Neural cell (in vitro differentiated cells): ENCODE results near the gene AFAP1. TPM values are rescaled to one million over a fixed set of nuclear protein-coding genes. Genes with fewer than 3 reads are reported as not detected.

Experiments used
- H2AFZ ChIP-seq: fragments of 200-600, 300-800 bp; sonication (generic), shearing (Covaris generic); 2 replicates; pipeline ENCODE4 v1.6.0; 2014; ENCODE audit warnings: low read depth, mild to moderate bottlenecking, antibody characterized with exemption, low read length, moderate library complexity
- H3F3A ChIP-seq: fragments of 200-600 bp; shearing (Covaris generic); 2 replicates; pipeline ENCODE4 v1.6.1; 2016; ENCODE audit warnings: mild to moderate bottlenecking, moderate library complexity, mixed read lengths, antibody characterized with exemption, low read length; ENCODE audit not compliant: insufficient read depth, poor library complexity, severe bottlenecking
- H3K27ac ChIP-seq: fragments of 200-600, 300-800 bp; sonication (generic), shearing (Covaris generic); 2 replicates; pipeline ENCODE4 v1.5.1; 2014; ENCODE audit warnings: mild to moderate bottlenecking, low read length, moderate library complexity
- H3K27me3 ChIP-seq: fragments of 300-800, 200-600 bp; sonication (generic), shearing (Covaris generic); 2 replicates; pipeline ENCODE4 v1.6.0; 2014; ENCODE audit warnings: mild to moderate bottlenecking, low read depth, low read length, moderate library complexity; ENCODE audit not compliant: insufficient read depth
- H3K36me3 ChIP-seq: fragments of 300-800, 200-600 bp; sonication (generic), shearing (Covaris generic); 2 replicates; pipeline ENCODE4 v1.5.1; 2014; ENCODE audit warnings: mild to moderate bottlenecking, antibody characterized with exemption, low read length, moderate library complexity; ENCODE audit not compliant: insufficient read depth
- H3K4me2 ChIP-seq: fragments of 300-800, 200-600 bp; sonication (generic), shearing (Covaris generic); 2 replicates; pipeline ENCODE4 v1.6.0; 2014; ENCODE audit warnings: mild to moderate bottlenecking, low read length
- H3K4me3 ChIP-seq: fragments of 300-800, 200-600 bp; sonication (generic), shearing (Covaris generic); 2 replicates; pipeline ENCODE4 v1.5.1; 2014; ENCODE audit warnings: mild to moderate bottlenecking, low read length, moderate library complexity
- H3K79me2 ChIP-seq: fragments of 200-600 bp; shearing (Covaris generic); replicated peaks from 2 replicates; pipeline ENCODE4 v1.6.0; 2014; ENCODE audit warnings: mild to moderate bottlenecking, low read length, moderate library complexity; ENCODE audit not compliant: insufficient read depth
- H3K9ac ChIP-seq: fragments of 300-800, 200-600 bp; sonication (generic), shearing (Covaris generic); 2 replicates; pipeline ENCODE4 v1.6.1; 2016; ENCODE audit warnings: mild to moderate bottlenecking, low read length, mixed read lengths
- H3K9me2 ChIP-seq: fragments of 200-600 bp; shearing (Covaris generic); 2 replicates; pipeline ENCODE4 v1.6.1; 2016; ENCODE audit warnings: mild to moderate bottlenecking, low read length, mixed read lengths; ENCODE audit not compliant: insufficient read depth
- H3K9me3 ChIP-seq: fragments of 200-600, 300-800 bp; sonication (generic), shearing (Covaris generic); 2 replicates; pipeline ENCODE4 v1.6.1; 2016; ENCODE audit warnings: mild to moderate bottlenecking, mixed run types, low read length, moderate library complexity, mixed read lengths
- H4K20me1 ChIP-seq: fragments of 200-600 bp; shearing (Covaris generic); 2 replicates; pipeline ENCODE4 v1.6.1; 2016; ENCODE audit warnings: mild to moderate bottlenecking, mixed run types; ENCODE audit not compliant: insufficient read depth
- CTCF ChIP-seq: fragments of 450-650 bp; IDR thresholded peaks from 2 replicates; pipeline ENCODE4 v1.5.1; 2014; ENCODE audit warnings: antibody characterized with exemption, mild to moderate bottlenecking, moderate library complexity; ENCODE audit not compliant: poor library complexity, severe bottlenecking
- EP300 ChIP-seq: fragments of 450-650 bp; conservative IDR thresholded peaks from 2 replicates; pipeline ENCODE4 v1.6.1; 2014; ENCODE audit warnings: antibody characterized with exemption, mild to moderate bottlenecking, moderate library complexity; ENCODE audit not compliant: poor library complexity, severe bottlenecking
- EZH2 ChIP-seq: fragments of 200-600, 300-800 bp; shearing (Covaris generic), sonication (generic); IDR thresholded peaks from 2 replicates; pipeline ENCODE4 v1.6.1; 2014; ENCODE audit warnings: antibody characterized with exemption, low read length, borderline replicate concordance, mild to moderate bottlenecking; ENCODE audit not compliant: insufficient read depth, poor library complexity, severe bottlenecking
- MXI1 ChIP-seq: fragments of 450-650 bp; conservative IDR thresholded peaks from 2 replicates; pipeline ENCODE4 v1.6.1; 2014; ENCODE audit warnings: antibody characterized with exemption, mild to moderate bottlenecking; ENCODE audit not compliant: poor library complexity, severe bottlenecking
- POLR2AphosphoS5 ChIP-seq: IDR thresholded peaks from 2 replicates; pipeline ENCODE4 v1.6.1; 2012
- RAD21 ChIP-seq: fragments of 450-650 bp; conservative IDR thresholded peaks from 2 replicates; pipeline ENCODE4 v1.6.1; 2014; ENCODE audit warnings: antibody characterized with exemption, mild to moderate bottlenecking, moderate library complexity
- SMC3 ChIP-seq: fragments of 450-650 bp; conservative IDR thresholded peaks from 2 replicates; pipeline ENCODE4 v1.6.1; 2014; ENCODE audit warnings: antibody characterized with exemption, mild to moderate bottlenecking, moderate library complexity; ENCODE audit not compliant: poor library complexity
- TAF1 ChIP-seq: IDR thresholded peaks from 2 replicates; pipeline ENCODE4 v1.6.1; 2012; ENCODE audit warnings: low read depth
- polyA plus RNA-seq: library from polyadenylated mRNA; depleted of rRNA; stranded (reverse); fragments of >200 nt; gene quantifications from 2 replicates; pipeline ENCODE4 v1.2.3, GENCODE V29; 2014
- TF ChIP-seq, protein P1 (sequence below): IDR thresholded peaks from 2 replicates; pipeline ENCODE4 v1.6.1; 2012; ENCODE audit warnings: borderline replicate concordance

The AFAP1 gene
- polyA plus RNA-seq, 1 donor from 2014 or later = 38.9 TPM

GRCh38 chr4:7828011-7828720 is 111.5 kb downstream of the AFAP1 start:
- Histone ChIP-seq H4K20me1 (no peaks in the 10 kb centered on the region), H3K79me2 (peaks cover 2% of the 10 kb centered on the region), H2AFZ (no peak overlapping the region), H3F3A (no peaks in the 10 kb centered on the region), H3K27me3 (no peaks in the 10 kb centered on the region), H3K27ac (no peak overlapping the region), H3K4me2 (no peak overlapping the region), H3K9me3 (no peaks in the 10 kb centered on the region), H3K36me3 (peaks cover 6% of the 10 kb centered on the region), H3K9me2 (no peaks in the 10 kb centered on the region), H3K4me3 (no peak overlapping the region), H3K9ac (no peak overlapping the region)
- no peak for TF ChIP-seq CTCF
- no peak for TF ChIP-seq POLR2AphosphoS5
- no peak for TF ChIP-seq SMC3

GRCh38 chr4:7827566-7827965 is 112.1 kb downstream of the AFAP1 start:
- Histone ChIP-seq H3K4me3 (no peak overlapping the region), H3K9ac (no peak overlapping the region), H3K9me3 (no peaks in the 10 kb centered on the region), H3K27me3 (no peaks in the 10 kb centered on the region), H3K36me3 (peaks cover 6% of the 10 kb centered on the region), H3K4me2 (no peak overlapping the region), H3K9me2 (no peaks in the 10 kb centered on the region), H2AFZ (no peak overlapping the region), H3F3A (no peaks in the 10 kb centered on the region), H4K20me1 (no peaks in the 10 kb centered on the region), H3K79me2 (peaks cover 2% of the 10 kb centered on the region), H3K27ac (no peak overlapping the region)
- TF ChIP-seq CTCF (no peak), EP300 (no peak), EZH2 (no peak), MXI1 (no peak), RAD21 (no peak), TAF1 (no peak), SMC3 (no peak), POLR2AphosphoS5 (no peak)
- TF ChIP-seq, protein P1, sequence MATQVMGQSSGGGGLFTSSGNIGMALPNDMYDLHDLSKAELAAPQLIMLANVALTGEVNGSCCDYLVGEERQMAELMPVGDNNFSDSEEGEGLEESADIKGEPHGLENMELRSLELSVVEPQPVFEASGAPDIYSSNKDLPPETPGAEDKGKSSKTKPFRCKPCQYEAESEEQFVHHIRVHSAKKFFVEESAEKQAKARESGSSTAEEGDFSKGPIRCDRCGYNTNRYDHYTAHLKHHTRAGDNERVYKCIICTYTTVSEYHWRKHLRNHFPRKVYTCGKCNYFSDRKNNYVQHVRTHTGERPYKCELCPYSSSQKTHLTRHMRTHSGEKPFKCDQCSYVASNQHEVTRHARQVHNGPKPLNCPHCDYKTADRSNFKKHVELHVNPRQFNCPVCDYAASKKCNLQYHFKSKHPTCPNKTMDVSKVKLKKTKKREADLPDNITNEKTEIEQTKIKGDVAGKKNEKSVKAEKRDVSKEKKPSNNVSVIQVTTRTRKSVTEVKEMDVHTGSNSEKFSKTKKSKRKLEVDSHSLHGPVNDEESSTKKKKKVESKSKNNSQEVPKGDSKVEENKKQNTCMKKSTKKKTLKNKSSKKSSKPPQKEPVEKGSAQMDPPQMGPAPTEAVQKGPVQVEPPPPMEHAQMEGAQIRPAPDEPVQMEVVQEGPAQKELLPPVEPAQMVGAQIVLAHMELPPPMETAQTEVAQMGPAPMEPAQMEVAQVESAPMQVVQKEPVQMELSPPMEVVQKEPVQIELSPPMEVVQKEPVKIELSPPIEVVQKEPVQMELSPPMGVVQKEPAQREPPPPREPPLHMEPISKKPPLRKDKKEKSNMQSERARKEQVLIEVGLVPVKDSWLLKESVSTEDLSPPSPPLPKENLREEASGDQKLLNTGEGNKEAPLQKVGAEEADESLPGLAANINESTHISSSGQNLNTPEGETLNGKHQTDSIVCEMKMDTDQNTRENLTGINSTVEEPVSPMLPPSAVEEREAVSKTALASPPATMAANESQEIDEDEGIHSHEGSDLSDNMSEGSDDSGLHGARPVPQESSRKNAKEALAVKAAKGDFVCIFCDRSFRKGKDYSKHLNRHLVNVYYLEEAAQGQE = no peak
